ENCODE measurements around the gene CMIP. TPM values are rescaled to one million over a fixed set of nuclear protein-coding genes. Genes with fewer than 3 reads are reported as not detected.

The CMIP gene
- total RNA-seq, 1 experiment from 2014 or later, result 4.1 TPM

- DNase-seq (ENCODE audit: low spot score), result no peak
These were observed 256.8 kb downstream of the CMIP start for GRCh38 chr16:81701296-81701970.

GRCh38 chr16:81702506-81702905 lies 257.9 kb downstream of the CMIP start:
- no peak for DNase-seq (ENCODE audit: low spot score)

- peak; percentile 71 for DNase-seq (ENCODE audit: low spot score)
These were observed 258.9 kb downstream of the CMIP start for GRCh38 chr16:81703177-81704155.

GRCh38 chr16:81705261-81705660 lies 260.7 kb downstream of the CMIP start:
- DNase-seq (ENCODE audit: low spot score), result no peak

- DNase-seq (ENCODE audit: low spot score), result no peak
These were observed 262.0 kb downstream of the CMIP start for GRCh38 chr16:81706327-81707295.

GRCh38 chr16:81707411-81708265 lies 263.0 kb downstream of the CMIP start:
- no peak for DNase-seq (ENCODE audit: low spot score)

- no peak for DNase-seq (ENCODE audit: low spot score)
These were observed 263.8 kb downstream of the CMIP start for GRCh38 chr16:81708266-81709015.

- DNase-seq (ENCODE audit: low spot score), result no peak
These were observed 264.6 kb downstream of the CMIP start for GRCh38 chr16:81709016-81709900.

- no peak for DNase-seq (ENCODE audit: low spot score)
These were observed 265.4 kb downstream of the CMIP start for GRCh38 chr16:81710044-81710443.

- no peak for DNase-seq (ENCODE audit: low spot score)
These were observed 266.0 kb downstream of the CMIP start for GRCh38 chr16:81710596-81710995.

GRCh38 chr16:81711657-81712319 lies 267.2 kb downstream of the CMIP start:
- DNase-seq (ENCODE audit: low spot score), result peak; percentile 95

GRCh38 chr16:81712681-81713080 lies 268.1 kb downstream of the CMIP start:
- DNase-seq (ENCODE audit: low spot score), result no peak

- DNase-seq (ENCODE audit: low spot score), result no peak
These were observed 268.7 kb downstream of the CMIP start for GRCh38 chr16:81713295-81713772.

GRCh38 chr16:81713796-81714195 lies 269.2 kb downstream of the CMIP start:
- DNase-seq (ENCODE audit: low spot score), result no peak

GRCh38 chr16:81714583-81714982 lies 270.0 kb downstream of the CMIP start:
- no peak for DNase-seq (ENCODE audit: low spot score)

- DNase-seq (ENCODE audit: low spot score), result no peak
These were observed 271.0 kb downstream of the CMIP start for GRCh38 chr16:81715358-81716196.

- no peak for DNase-seq (ENCODE audit: low spot score)
These were observed 272.0 kb downstream of the CMIP start for GRCh38 chr16:81716478-81717225.

All from H4 (cell line).